C4-2B (cell line): Measurements from ENCODE around the gene CR1L.

Source experiments
- ZFX ChIP-seq: fragments of 450-650 bp; IDR thresholded peaks from 2 replicates; pipeline ENCODE4 v1.6.1; 2017
- TF ChIP-seq, protein P1 (sequence below): fragments of 450-650 bp; conservative IDR thresholded peaks from 2 replicates; pipeline ENCODE4 v1.5.1; 2017; ENCODE audit warnings: mild to moderate bottlenecking

DNA sequence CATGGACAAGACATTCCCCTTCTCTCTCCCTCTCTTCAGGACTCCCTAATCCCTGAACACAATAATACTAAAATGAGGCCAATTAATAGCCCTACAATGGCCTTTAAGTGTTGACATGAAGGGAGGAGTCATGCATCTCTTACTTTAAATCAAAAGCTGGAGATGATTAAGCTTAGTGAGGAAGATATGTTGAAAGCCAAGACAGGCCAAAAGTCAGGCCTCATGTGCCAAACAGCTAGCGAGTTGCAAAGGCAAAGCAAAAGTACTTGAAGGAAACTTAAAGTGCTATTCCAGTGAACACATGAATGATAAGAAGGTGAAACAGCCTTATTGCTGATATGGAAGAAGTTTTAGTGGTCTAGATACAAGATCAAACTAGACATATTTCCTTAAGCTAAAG is 57.4 kb downstream of the CR1L start:
- TF ChIP-seq, protein P1, sequence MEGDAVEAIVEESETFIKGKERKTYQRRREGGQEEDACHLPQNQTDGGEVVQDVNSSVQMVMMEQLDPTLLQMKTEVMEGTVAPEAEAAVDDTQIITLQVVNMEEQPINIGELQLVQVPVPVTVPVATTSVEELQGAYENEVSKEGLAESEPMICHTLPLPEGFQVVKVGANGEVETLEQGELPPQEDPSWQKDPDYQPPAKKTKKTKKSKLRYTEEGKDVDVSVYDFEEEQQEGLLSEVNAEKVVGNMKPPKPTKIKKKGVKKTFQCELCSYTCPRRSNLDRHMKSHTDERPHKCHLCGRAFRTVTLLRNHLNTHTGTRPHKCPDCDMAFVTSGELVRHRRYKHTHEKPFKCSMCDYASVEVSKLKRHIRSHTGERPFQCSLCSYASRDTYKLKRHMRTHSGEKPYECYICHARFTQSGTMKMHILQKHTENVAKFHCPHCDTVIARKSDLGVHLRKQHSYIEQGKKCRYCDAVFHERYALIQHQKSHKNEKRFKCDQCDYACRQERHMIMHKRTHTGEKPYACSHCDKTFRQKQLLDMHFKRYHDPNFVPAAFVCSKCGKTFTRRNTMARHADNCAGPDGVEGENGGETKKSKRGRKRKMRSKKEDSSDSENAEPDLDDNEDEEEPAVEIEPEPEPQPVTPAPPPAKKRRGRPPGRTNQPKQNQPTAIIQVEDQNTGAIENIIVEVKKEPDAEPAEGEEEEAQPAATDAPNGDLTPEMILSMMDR: no peak
- TF ChIP-seq ZFX: no peak
